ENCODE data around the gene NEURL2.

- TF ChIP-seq, protein P1, sequence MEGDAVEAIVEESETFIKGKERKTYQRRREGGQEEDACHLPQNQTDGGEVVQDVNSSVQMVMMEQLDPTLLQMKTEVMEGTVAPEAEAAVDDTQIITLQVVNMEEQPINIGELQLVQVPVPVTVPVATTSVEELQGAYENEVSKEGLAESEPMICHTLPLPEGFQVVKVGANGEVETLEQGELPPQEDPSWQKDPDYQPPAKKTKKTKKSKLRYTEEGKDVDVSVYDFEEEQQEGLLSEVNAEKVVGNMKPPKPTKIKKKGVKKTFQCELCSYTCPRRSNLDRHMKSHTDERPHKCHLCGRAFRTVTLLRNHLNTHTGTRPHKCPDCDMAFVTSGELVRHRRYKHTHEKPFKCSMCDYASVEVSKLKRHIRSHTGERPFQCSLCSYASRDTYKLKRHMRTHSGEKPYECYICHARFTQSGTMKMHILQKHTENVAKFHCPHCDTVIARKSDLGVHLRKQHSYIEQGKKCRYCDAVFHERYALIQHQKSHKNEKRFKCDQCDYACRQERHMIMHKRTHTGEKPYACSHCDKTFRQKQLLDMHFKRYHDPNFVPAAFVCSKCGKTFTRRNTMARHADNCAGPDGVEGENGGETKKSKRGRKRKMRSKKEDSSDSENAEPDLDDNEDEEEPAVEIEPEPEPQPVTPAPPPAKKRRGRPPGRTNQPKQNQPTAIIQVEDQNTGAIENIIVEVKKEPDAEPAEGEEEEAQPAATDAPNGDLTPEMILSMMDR (IDR thresholded peaks at IDR 0.05): no peak
- no peak for TF ChIP-seq POLR2A (IDR thresholded peaks at IDR 0.05)
Observed at GRCh38 chr20:45883100-45883469, 7.9 kb downstream of the NEURL2 start.

Data from body of pancreas (tissue), 4 donors.